ENCODE data around the gene PPP1R7. TPM values are rescaled to one million over a fixed set of nuclear protein-coding genes. Genes with fewer than 3 reads are reported as not detected.
A peak's percentile ranks its signal among the peaks of the same experiment; 100 is the strongest.

PPP1R7 gene
- total RNA-seq, 1 experiment from 2014 or later: 49.1 TPM

GRCh38 chr2:241207641-241208040 is 57.4 kb downstream of the PPP1R7 start (continued):
- TF ChIP-seq ATF2 (CRISPR knock-in tag; IDR thresholded peaks at IDR 0.05; ENCODE audit: borderline replicate concordance, low read depth) (no peak), OVOL2 (CRISPR knock-in tag; IDR thresholded peaks at IDR 0.05; ENCODE audit: borderline replicate concordance) (no peak)

GRCh38 chr2:241208058-241208457 is 57.8 kb downstream of the PPP1R7 start:
- Mint-ChIP-seq H3K36me3 (no peaks in the 10 kb centered on the region), H3K27me3 (ENCODE audit: low read depth) (no peaks in the 10 kb centered on the region), H3K9me3 (no peaks in the 10 kb centered on the region), H3K4me3 (no peak overlapping the region), H3K27ac (peak overlapping the region; percentile 22; the same call in 1 of the 2 replicates), H3K4me1 (peaks cover 4% of the 10 kb centered on the region)
- ChIA-PET CTCF (interaction anchor here (0.6 to 1.1 kb wide), 3 partner anchors 8 to 356 kb away, joined by 3 to 6 read pairs (median 3); no protein-coding TSS in a partner anchor), POLR2A (no interaction called here)
- DNase-seq (ENCODE audit: low spot score) (no peak), ATAC-seq (no peak)
- TF ChIP-seq MLX (CRISPR knock-in tag; IDR thresholded peaks at IDR 0.05) (no peak), SMAD4 (CRISPR knock-in tag; IDR thresholded peaks at IDR 0.05) (no peak), JAZF1 (CRISPR knock-in tag; IDR thresholded peaks at IDR 0.05) (no peak), ZNF532 (CRISPR knock-in tag; IDR thresholded peaks at IDR 0.05; ENCODE audit: borderline replicate concordance) (no peak), ZNF425 (CRISPR knock-in tag; conservative IDR thresholded peaks at IDR 0.05) (no peak), ZBTB21 (CRISPR knock-in tag; IDR thresholded peaks at IDR 0.05; ENCODE audit: borderline replicate concordance) (no peak), ZNF317 (CRISPR knock-in tag; IDR thresholded peaks at IDR 0.05; ENCODE audit: borderline replicate concordance, low read depth) (no peak), USF1 (CRISPR knock-in tag; IDR thresholded peaks at IDR 0.05) (no peak), FOXJ3 (CRISPR knock-in tag; IDR thresholded peaks at IDR 0.05; ENCODE audit: borderline replicate concordance) (no peak), ZMAT4 (CRISPR knock-in tag; IDR thresholded peaks at IDR 0.05) (no peak), NFE2L1 (CRISPR knock-in tag; IDR thresholded peaks at IDR 0.05) (no peak), NR2C2 (CRISPR knock-in tag; IDR thresholded peaks at IDR 0.05) (no peak), TP53 (CRISPR knock-in tag; IDR thresholded peaks at IDR 0.05) (no peak), ATF1 (CRISPR knock-in tag; IDR thresholded peaks at IDR 0.05) (no peak)

Data from WTC11 (cell line).